Measurements from ENCODE around the gene GIMAP8. TPM values are rescaled to one million over a fixed set of nuclear protein-coding genes. Genes with fewer than 3 reads are reported as not detected.

Gene GIMAP8
- total RNA-seq, 1 donor from 2014 or later = not detected

- Histone ChIP-seq H3F3A (ENCODE audit: low read depth) (no peaks in the 10 kb centered on the region), H3K27me3 (no peaks in the 10 kb centered on the region), H3K4me3 (no peak overlapping the region), H3K4me1 (peaks cover 10% of the 10 kb centered on the region), H3K79me2 (ENCODE audit: low read depth) (no peaks in the 10 kb centered on the region), H3K4me2 (no peak overlapping the region), H4K20me1 (ENCODE audit: low read depth) (no peaks in the 10 kb centered on the region), H3K36me3 (no peaks in the 10 kb centered on the region), H2AFZ (replicated peaks) (no peak overlapping the region), H3K9me3 (ENCODE audit: low read depth) (no peaks in the 10 kb centered on the region), H3K27ac (no peak overlapping the region), H3K9ac (no peak overlapping the region)
- H3K4me1 Mint-ChIP-seq = peaks cover 24% of the 10 kb centered on the region
- DNase-seq (ENCODE audit: low spot score) = no peak
- no peak for TF ChIP-seq CTCF (IDR thresholded peaks at IDR 0.05)
- no peak for TF ChIP-seq EZH2phosphoT487 (IDR thresholded peaks at IDR 0.05)
- no peak for TF ChIP-seq EZH2 (IDR thresholded peaks at IDR 0.05)
- H3K27me3 Mint-ChIP-seq (ENCODE audit: insufficient read depth, low read depth) = peaks cover 2% of the 10 kb centered on the region
- no peak overlapping the region for H3K4me3 Mint-ChIP-seq
- H3K9me3 Mint-ChIP-seq = no peaks in the 10 kb centered on the region
- no peak overlapping the region for H3K27ac Mint-ChIP-seq
- H3K36me3 Mint-ChIP-seq = no peaks in the 10 kb centered on the region
These were observed 18.4 kb upstream of the GIMAP8 start for GRCh38 chr7:150431839-150432658.

GRCh38 chr7:150432915-150433892, 17.2 kb upstream of the GIMAP8 start:
- Histone ChIP-seq H3K9me3 (ENCODE audit: low read depth) (no peaks in the 10 kb centered on the region), H3F3A (ENCODE audit: low read depth) (no peaks in the 10 kb centered on the region), H3K4me1 (peaks cover 10% of the 10 kb centered on the region), H3K79me2 (ENCODE audit: low read depth) (no peaks in the 10 kb centered on the region), H3K27me3 (no peaks in the 10 kb centered on the region), H3K36me3 (no peaks in the 10 kb centered on the region), H3K9ac (no peak overlapping the region), H2AFZ (replicated peaks) (no peak overlapping the region), H3K4me2 (no peak overlapping the region), H3K4me3 (no peak overlapping the region), H3K27ac (no peak overlapping the region), H4K20me1 (ENCODE audit: low read depth) (no peaks in the 10 kb centered on the region)
- no peak for DNase-seq (ENCODE audit: low spot score)
- H3K27me3 Mint-ChIP-seq (ENCODE audit: insufficient read depth, low read depth) = peaks cover 2% of the 10 kb centered on the region
- H3K9me3 Mint-ChIP-seq = no peaks in the 10 kb centered on the region
- TF ChIP-seq CTCF (IDR thresholded peaks at IDR 0.05) = no peak
- TF ChIP-seq EZH2 (IDR thresholded peaks at IDR 0.05) = no peak
- no peak for TF ChIP-seq EZH2phosphoT487 (IDR thresholded peaks at IDR 0.05)
- H3K27ac Mint-ChIP-seq = no peak overlapping the region
- H3K4me3 Mint-ChIP-seq = no peak overlapping the region
- H3K36me3 Mint-ChIP-seq = no peaks in the 10 kb centered on the region
- peaks cover 17% of the 10 kb centered on the region for H3K4me1 Mint-ChIP-seq

- Histone ChIP-seq H3K9ac (no peak overlapping the region), H2AFZ (replicated peaks) (no peak overlapping the region), H3K79me2 (ENCODE audit: low read depth) (no peaks in the 10 kb centered on the region), H3K9me3 (ENCODE audit: low read depth) (no peaks in the 10 kb centered on the region), H3F3A (ENCODE audit: low read depth) (no peaks in the 10 kb centered on the region), H3K4me3 (no peak overlapping the region), H3K4me2 (no peak overlapping the region), H4K20me1 (ENCODE audit: low read depth) (no peaks in the 10 kb centered on the region), H3K27me3 (peaks cover 6% of the 10 kb centered on the region), H3K27ac (no peak overlapping the region), H3K4me1 (peaks cover 1% of the 10 kb centered on the region), H3K36me3 (no peaks in the 10 kb centered on the region)
- no peak for TF ChIP-seq CTCF (IDR thresholded peaks at IDR 0.05)
- TF ChIP-seq EZH2 (IDR thresholded peaks at IDR 0.05) = no peak
- no peak for TF ChIP-seq EZH2phosphoT487 (IDR thresholded peaks at IDR 0.05)
- H3K4me3 Mint-ChIP-seq = no peak overlapping the region
- no peaks in the 10 kb centered on the region for H3K36me3 Mint-ChIP-seq
- H3K9me3 Mint-ChIP-seq = no peaks in the 10 kb centered on the region
- H3K27ac Mint-ChIP-seq = no peak overlapping the region
- peaks cover 6% of the 10 kb centered on the region for H3K4me1 Mint-ChIP-seq
- no peak for DNase-seq (ENCODE audit: low spot score)
- H3K27me3 Mint-ChIP-seq (ENCODE audit: insufficient read depth, low read depth) = peaks cover 2% of the 10 kb centered on the region
These were observed 16.2 kb upstream of the GIMAP8 start for GRCh38 chr7:150434240-150434639.
